RWPE2 (cell line): Measurements from ENCODE around the gene SPATS2.

ENCODE experiments used
- ATAC-seq: fragments of 200-7000 bp; cut with Tn5 transposase; 3 replicates; pipeline ENCODE4 v1.9.1; 2021; ENCODE audit warnings: low read depth
- DNase-seq: peaks from one replicate; pipeline ENCODE4 v3.0.0-alpha.2; 2020; ENCODE audit warnings: low spot score
- H3K27ac ChIP-seq: fragments of 450-650 bp; 2 replicates; pipeline ENCODE4 v1.5.1; 2017; ENCODE audit warnings: mild to moderate bottlenecking; ENCODE audit not compliant: poor library complexity, severe bottlenecking
- H3K27me3 ChIP-seq: fragments of 250-450 bp; sonication (Bioruptor Pico); 2 replicates; pipeline ENCODE4 v1.5.1; 2021; ENCODE audit warnings: mild to moderate bottlenecking, moderate library complexity; ENCODE audit not compliant: insufficient read depth, poor library complexity, severe bottlenecking
- H3K36me3 ChIP-seq: fragments of 250-450 bp; sonication (Bioruptor Pico); 2 replicates; pipeline ENCODE4 v1.5.1; 2020; ENCODE audit warnings: low read depth, mild to moderate bottlenecking, moderate library complexity
- H3K4me1 ChIP-seq: fragments of 250-450 bp; sonication (Bioruptor Pico); 2 replicates; pipeline ENCODE4 v1.5.1; 2021; ENCODE audit warnings: mild to moderate bottlenecking, moderate library complexity; ENCODE audit not compliant: insufficient read depth, poor library complexity, severe bottlenecking
- H3K4me3 ChIP-seq: fragments of 250-450 bp; sonication (Bioruptor Pico); 2 replicates; pipeline ENCODE4 v1.5.1; 2021; ENCODE audit warnings: mild to moderate bottlenecking, moderate library complexity; ENCODE audit not compliant: severe bottlenecking
- H3K9me3 ChIP-seq: fragments of 250-450 bp; sonication (Bioruptor Pico); 2 replicates; pipeline ENCODE4 v1.5.1; 2021; ENCODE audit warnings: mild to moderate bottlenecking, moderate library complexity; ENCODE audit not compliant: severe bottlenecking
- TF ChIP-seq, protein P1 (sequence below): fragments of 450-650 bp; IDR thresholded peaks from one replicate; pipeline ENCODE4 v1.5.1; 2017; ENCODE audit warnings: mild to moderate bottlenecking, moderate library complexity; ENCODE audit not compliant: poor library complexity, severe bottlenecking

SPATS2 gene

DNA sequence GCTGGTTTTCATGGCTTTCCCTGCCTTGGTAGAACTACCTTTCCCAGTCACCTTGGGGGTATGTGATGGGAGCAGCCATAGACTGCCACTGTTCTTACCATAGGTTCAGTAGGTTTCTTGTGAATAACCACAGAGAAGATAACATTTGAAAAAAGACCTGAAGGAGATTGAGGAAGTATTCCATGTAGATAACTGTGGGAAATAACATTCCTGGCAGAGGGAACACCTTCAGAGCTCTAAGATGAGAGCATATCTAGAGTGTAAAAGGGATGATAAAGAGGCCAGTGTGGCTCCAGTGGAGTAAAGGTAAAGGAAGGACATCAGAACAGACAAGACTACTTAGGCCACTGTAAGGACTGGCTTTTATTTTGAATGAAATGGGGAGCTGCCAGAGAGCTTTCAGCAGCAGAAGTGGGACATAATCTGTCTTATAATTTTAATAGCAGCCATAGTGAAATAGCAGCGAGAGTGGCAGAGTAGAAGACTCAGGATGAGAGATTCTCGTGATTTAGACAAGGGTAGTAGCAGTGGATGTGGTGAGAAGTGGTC lies 88.9 kb downstream of the SPATS2 start:
- H3K4me3 ChIP-seq: no peak overlapping the region
- H3K27me3 ChIP-seq: no peaks in the 10 kb centered on the region
- TF ChIP-seq, protein P1, sequence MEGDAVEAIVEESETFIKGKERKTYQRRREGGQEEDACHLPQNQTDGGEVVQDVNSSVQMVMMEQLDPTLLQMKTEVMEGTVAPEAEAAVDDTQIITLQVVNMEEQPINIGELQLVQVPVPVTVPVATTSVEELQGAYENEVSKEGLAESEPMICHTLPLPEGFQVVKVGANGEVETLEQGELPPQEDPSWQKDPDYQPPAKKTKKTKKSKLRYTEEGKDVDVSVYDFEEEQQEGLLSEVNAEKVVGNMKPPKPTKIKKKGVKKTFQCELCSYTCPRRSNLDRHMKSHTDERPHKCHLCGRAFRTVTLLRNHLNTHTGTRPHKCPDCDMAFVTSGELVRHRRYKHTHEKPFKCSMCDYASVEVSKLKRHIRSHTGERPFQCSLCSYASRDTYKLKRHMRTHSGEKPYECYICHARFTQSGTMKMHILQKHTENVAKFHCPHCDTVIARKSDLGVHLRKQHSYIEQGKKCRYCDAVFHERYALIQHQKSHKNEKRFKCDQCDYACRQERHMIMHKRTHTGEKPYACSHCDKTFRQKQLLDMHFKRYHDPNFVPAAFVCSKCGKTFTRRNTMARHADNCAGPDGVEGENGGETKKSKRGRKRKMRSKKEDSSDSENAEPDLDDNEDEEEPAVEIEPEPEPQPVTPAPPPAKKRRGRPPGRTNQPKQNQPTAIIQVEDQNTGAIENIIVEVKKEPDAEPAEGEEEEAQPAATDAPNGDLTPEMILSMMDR: no peak
- H3K36me3 ChIP-seq: peaks cover 8% of the 10 kb centered on the region
- H3K4me1 ChIP-seq: no peaks in the 10 kb centered on the region
- no peak for ATAC-seq
- no peak overlapping the region for H3K27ac ChIP-seq
- no peaks in the 10 kb centered on the region for H3K9me3 ChIP-seq
- DNase-seq: no peak

DNA sequence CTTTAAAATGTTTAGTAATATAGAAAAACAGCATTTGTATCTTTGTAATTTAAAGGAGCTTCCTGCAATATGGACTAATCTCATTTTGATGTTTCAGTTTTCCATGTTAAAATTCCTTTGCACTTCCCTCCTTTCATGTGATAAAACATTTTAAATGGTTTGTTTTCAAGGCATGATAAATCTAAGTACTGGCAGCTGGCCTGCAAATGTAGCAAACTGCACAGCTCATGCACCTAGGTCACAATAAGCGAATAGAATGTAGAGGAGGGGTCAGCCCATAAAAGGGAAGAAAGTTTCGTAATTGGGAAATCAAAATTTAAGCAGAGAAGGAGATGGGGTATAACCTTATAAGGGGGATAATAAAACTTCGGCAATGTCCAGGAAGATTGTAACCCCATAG lies 91.6 kb downstream of the SPATS2 start:
- TF ChIP-seq, protein P1: no peak
- Histone ChIP-seq H3K9me3 (no peaks in the 10 kb centered on the region), H3K4me3 (no peak overlapping the region), H3K27me3 (no peaks in the 10 kb centered on the region), H3K36me3 (peaks cover 12% of the 10 kb centered on the region), H3K4me1 (no peaks in the 10 kb centered on the region), H3K27ac (no peak overlapping the region)
- DNase-seq: no peak
- ATAC-seq: no peak

DNA sequence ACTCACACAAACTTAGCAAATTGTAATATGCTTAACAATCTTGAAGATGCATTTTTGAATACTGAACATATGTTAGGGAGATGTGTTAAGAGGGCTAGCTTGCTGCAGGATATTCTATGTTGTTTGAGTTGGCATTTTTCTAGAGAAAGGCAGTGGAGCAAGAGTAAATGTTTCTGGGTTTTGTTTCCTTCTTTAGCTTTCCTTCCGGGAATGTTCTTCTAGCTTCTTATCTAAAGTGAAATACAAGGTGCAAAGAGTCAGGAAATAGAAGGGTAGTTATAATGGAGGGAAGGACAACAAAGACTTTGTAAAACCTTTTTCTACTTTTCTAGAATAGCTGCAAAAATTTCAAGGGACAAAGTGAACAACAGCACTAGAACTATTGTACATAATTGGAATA lies 94.0 kb downstream of the SPATS2 start:
- ATAC-seq: no peak
- H3K4me1 ChIP-seq: no peaks in the 10 kb centered on the region
- H3K27me3 ChIP-seq: no peaks in the 10 kb centered on the region
- H3K36me3 ChIP-seq: peaks cover 21% of the 10 kb centered on the region
- H3K9me3 ChIP-seq: no peaks in the 10 kb centered on the region
- DNase-seq: no peak
- no peak overlapping the region for H3K4me3 ChIP-seq
- TF ChIP-seq, protein P1: no peak
- H3K27ac ChIP-seq: no peak overlapping the region

DNA sequence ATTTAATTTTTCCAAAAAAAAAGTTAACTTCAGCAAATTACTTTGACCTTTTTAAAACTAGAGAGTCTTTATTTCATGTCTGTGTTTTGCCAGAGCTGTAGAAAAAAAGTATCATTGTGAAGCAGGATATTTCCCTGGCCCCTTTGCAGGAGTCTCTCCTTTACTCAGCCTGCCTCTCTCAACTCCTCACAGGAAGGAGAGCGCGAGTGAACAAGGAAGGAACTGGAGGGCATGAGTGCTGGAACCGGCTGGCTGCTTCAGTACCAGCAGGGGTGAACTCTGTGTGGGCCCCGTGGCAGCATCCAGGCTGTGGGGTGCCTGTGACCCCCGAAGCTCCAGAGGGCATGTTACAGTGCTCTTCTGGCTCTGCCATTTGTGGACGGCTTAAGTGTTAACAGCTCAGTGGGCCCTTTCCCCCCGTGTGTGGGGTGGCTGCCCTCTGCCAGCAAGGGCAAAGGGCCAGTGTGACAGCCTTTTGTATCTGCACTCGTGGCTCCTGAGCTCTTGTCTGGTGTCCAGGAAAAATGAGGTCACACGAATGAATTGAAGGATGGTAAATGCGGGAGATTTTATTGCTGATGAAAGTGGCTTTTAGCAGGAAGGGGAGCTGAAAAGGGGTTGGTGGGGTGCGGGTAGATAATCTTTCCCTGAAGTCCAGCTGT lies 95.0 kb downstream of the SPATS2 start:
- no peak for ATAC-seq
- Histone ChIP-seq H3K27ac (no peak overlapping the region), H3K4me1 (no peaks in the 10 kb centered on the region)

More for the DNA sequence above, 95.0 kb downstream of the SPATS2 start:
- no peaks in the 10 kb centered on the region for H3K9me3 ChIP-seq
- no peak for DNase-seq
- no peak overlapping the region for H3K4me3 ChIP-seq
- no peaks in the 10 kb centered on the region for H3K27me3 ChIP-seq
- TF ChIP-seq, protein P1: no peak
- H3K36me3 ChIP-seq: peaks cover 21% of the 10 kb centered on the region
